Thyroid gland (tissue), 4 donors: ENCODE measurements around the gene GPR12.

Experiments used
- CTCF ChIP-seq, 6 experiments: fragments of 200-600 bp in 3 of 6; fragments of 450-650 bp in 3 of 6; sonication (generic) in 3 of 6; IDR thresholded peaks; one replicate each; pipeline ENCODE4 v1.5.1; 2016 to 2019; ENCODE audit warnings: antibody characterized with exemption in 6 of 6, mild to moderate bottlenecking in 2 of 6, inconsistent platforms in 1 of 6, moderate library complexity in 1 of 6
- POLR2A ChIP-seq, 2 donors: fragments of 450-650 bp; IDR thresholded peaks; one replicate each; pipeline ENCODE4 v1.6.1; 2017; ENCODE audit warnings: antibody characterized with exemption in 2 of 2, mild to moderate bottlenecking in 2 of 2, moderate library complexity in 1 of 2

DNA sequence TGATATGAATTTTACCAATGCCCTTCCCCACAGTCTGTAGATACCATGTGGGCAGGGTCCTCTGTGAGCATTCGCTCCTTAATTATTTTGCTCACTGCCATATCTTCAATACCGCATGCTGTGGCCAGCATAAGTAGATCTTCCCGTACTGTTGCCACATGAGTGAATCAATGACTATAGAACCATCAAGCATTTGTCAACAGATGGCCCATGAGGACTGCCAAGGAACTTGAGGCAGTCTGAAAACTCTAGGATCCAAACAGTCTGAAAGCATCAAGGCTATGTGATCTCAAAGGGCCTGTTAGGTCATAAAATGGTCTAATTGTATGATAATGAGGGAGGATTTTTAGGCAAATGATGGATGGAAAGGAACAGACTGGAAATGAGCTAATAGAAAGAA lies 27.4 kb upstream of the GPR12 start:
- TF ChIP-seq CTCF (IDR thresholded peaks at IDR 0.05), result no peak
- TF ChIP-seq POLR2A (IDR thresholded peaks at IDR 0.05), result no peak
